GM12878 (cell line): ENCODE results near the gene CYP4V2.

Experiments used
- ASH2L ChIP-seq: fragments of 300-600, 200-600 bp; sonication (generic); IDR thresholded peaks from 2 replicates; pipeline ENCODE4 v1.6.1; 2017; ENCODE audit warnings: low read depth, mild to moderate bottlenecking, borderline replicate concordance
- BACH1 ChIP-seq: fragments of 450-650 bp; IDR thresholded peaks from 2 replicates; pipeline ENCODE4 v1.6.1; 2017; ENCODE audit warnings: mild to moderate bottlenecking, borderline replicate concordance
- CBX3 ChIP-seq: fragments of 200-600 bp; sonication (generic); IDR thresholded peaks from 2 replicates; pipeline ENCODE4 v1.6.1; 2016; ENCODE audit warnings: low read depth, borderline replicate concordance
- CREB1 ChIP-seq: IDR thresholded peaks from 2 replicates; pipeline ENCODE4 v1.6.1; 2012; ENCODE audit warnings: low read depth, mild to moderate bottlenecking, inconsistent platforms
- CTCF ChIP-seq, 3 experiments: IDR thresholded peaks in 2 of 3; conservative IDR thresholded peaks in 1 of 3; 2 replicates each; pipeline ENCODE4 v1.5.1; 2011; ENCODE audit warnings: low read depth in 3 of 3, low read length in 3 of 3, mild to moderate bottlenecking in 3 of 3, control low read depth in 2 of 3, moderate library complexity in 2 of 3, inconsistent platforms in 1 of 3, mixed read lengths in 1 of 3; ENCODE audit not compliant: control insufficient read depth in 2 of 3, insufficient read depth in 1 of 3; ENCODE audit errors: extremely low read depth in 1 of 3
- ELK1 ChIP-seq: IDR thresholded peaks from 2 replicates; pipeline ENCODE4 v1.6.1; 2012; ENCODE audit warnings: low read depth, low read length, improper control_type of control experiment
- EP300 ChIP-seq, 2 experiments: fragments of 150-350 bp in 1 of 2; IDR thresholded peaks; 2 replicates each; pipeline ENCODE4 v1.6.1; 2011 to 2012; ENCODE audit warnings: low read depth in 2 of 2, low read length in 2 of 2, borderline replicate concordance in 1 of 2, improper control_type of control experiment in 1 of 2, inconsistent platforms in 1 of 2; ENCODE audit not compliant: control insufficient read depth in 1 of 2
- GABPA ChIP-seq: IDR thresholded peaks from 2 replicates; pipeline ENCODE4 v1.6.1; 2014; ENCODE audit warnings: antibody characterized with exemption, low read depth, mild to moderate bottlenecking, inconsistent platforms
- MYC ChIP-seq: IDR thresholded peaks from 2 replicates; pipeline ENCODE4 v1.6.1; 2011; ENCODE audit warnings: mild to moderate bottlenecking, low read length, moderate library complexity, inconsistent platforms; ENCODE audit not compliant: insufficient read depth, insufficient replicate concordance, insufficient read length, severe bottlenecking
- RAD21 ChIP-seq: IDR thresholded peaks from 2 replicates; pipeline ENCODE4 v1.6.1; 2011; ENCODE audit warnings: mild to moderate bottlenecking, low read depth, low read length, moderate library complexity; ENCODE audit not compliant: insufficient read depth
- RFX5 ChIP-seq: IDR thresholded peaks from 2 replicates; pipeline ENCODE4 v1.6.1; 2011; ENCODE audit warnings: low read depth, low read length, improper control_type of control experiment
- SP1 ChIP-seq: IDR thresholded peaks from one replicate; pipeline ENCODE4 v1.6.1; 2011; ENCODE audit warnings: low read depth, low read length
- USF2 ChIP-seq: IDR thresholded peaks from 2 replicates; pipeline ENCODE4 v1.6.1; 2011; ENCODE audit warnings: low read depth, low read length, improper control_type of control experiment, borderline replicate concordance
- ZNF217 ChIP-seq: fragments of 450-650 bp; IDR thresholded peaks from 2 replicates; pipeline ENCODE4 v1.6.1; 2017; ENCODE audit warnings: antibody characterized with exemption, mild to moderate bottlenecking

DNA sequence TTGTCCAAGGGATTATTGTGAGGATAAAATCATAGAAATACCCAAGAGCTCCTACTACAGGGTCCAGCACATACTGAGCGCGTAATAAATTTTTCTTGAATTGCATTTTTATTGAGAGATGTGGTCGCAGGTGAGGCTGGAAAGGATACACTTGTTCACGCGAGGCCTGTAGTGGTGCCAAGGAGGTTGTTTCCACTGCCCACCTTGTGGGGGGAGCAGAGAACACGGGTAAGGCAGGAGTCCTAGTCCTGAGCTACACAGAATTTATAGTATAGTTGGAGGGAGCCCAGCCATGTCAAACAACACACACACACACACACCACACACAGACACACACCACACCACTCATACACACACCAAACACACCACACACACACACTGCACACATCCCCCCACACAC, 31.8 kb upstream of the CYP4V2 start:
- TF ChIP-seq ZNF217 (no peak), RAD21 (no peak), MYC (no peak), ASH2L (no peak), USF2 (no peak), SP1 (no peak), BACH1 (no peak), RFX5 (no peak), GABPA (no peak), EP300 (IDR thresholded peaks at IDR 0.05; ENCODE audit: borderline replicate concordance in 1 of 2, control insufficient read depth in 1 of 2, low read depth in 2 of 2, low read length in 2 of 2) (no peak), CBX3 (no peak), ELK1 (no peak), CTCF (IDR thresholded peaks at IDR 0.05 in 2 of 3, conservative IDR thresholded peaks at IDR 0.05 in 1 of 3; ENCODE audit: control insufficient read depth in 2 of 3, extremely low read depth in 1 of 3, insufficient read depth in 1 of 3, low read depth in 3 of 3, low read length in 3 of 3) (no peak), CREB1 (no peak)
